LNCAP (cell line): ENCODE results near the gene FAM222A.

ENCODE experiments used
- CTCF ChIP-seq: fragments of 450-650 bp; IDR thresholded peaks from 2 replicates; pipeline ENCODE4 v1.5.1; 2017; ENCODE audit warnings: mild to moderate bottlenecking

FAM222A gene

GRCh38 chr12:109695416-109695815 lies 18.2 kb upstream of the FAM222A start:
- no peak for TF ChIP-seq CTCF

GRCh38 chr12:109695961-109696461 lies 17.6 kb upstream of the FAM222A start:
- no peak for TF ChIP-seq CTCF

GRCh38 chr12:109696485-109697269 lies 16.9 kb upstream of the FAM222A start:
- no peak for TF ChIP-seq CTCF

GRCh38 chr12:109697270-109697553 lies 16.4 kb upstream of the FAM222A start:
- TF ChIP-seq CTCF: no peak

- no peak for TF ChIP-seq CTCF
Measured at GRCh38 chr12:109697877-109698468, 15.7 kb upstream of the FAM222A start.

- no peak for TF ChIP-seq CTCF
Measured at GRCh38 chr12:109698820-109699219, 14.8 kb upstream of the FAM222A start.

- TF ChIP-seq CTCF: no peak
Measured at GRCh38 chr12:109701064-109701463, 12.6 kb upstream of the FAM222A start.
